Ovary (tissue), 9 donors: ENCODE data around the gene C20orf204. TPM values are rescaled to one million over a fixed set of nuclear protein-coding genes. Genes with fewer than 3 reads are reported as not detected.

Experiments
- DNase-seq, 5 donors: peaks; one replicate each; pipeline ENCODE4 v3.0.0-alpha.2; 2019 to 2020
- H3K27ac ChIP-seq, 2 donors: fragments of 200-600 bp; one replicate each; pipeline versions ENCODE4 v1.5.1 to v1.8.0; 2019 to 2022
- H3K27me3 ChIP-seq: fragments of 200-600 bp; one replicate; pipeline ENCODE4 v1.8.0; 2022
- H3K36me3 ChIP-seq: fragments of 200-600 bp; sonication (generic); one replicate; pipeline ENCODE4 v1.5.1; 2019
- H3K4me1 ChIP-seq: one replicate; pipeline ENCODE4 v1.8.1; 2013; ENCODE audit warnings: mild to moderate bottlenecking, moderate library complexity; ENCODE audit not compliant: insufficient read depth
- H3K4me3 ChIP-seq: fragments of 200-600 bp; sonication (generic); one replicate; pipeline ENCODE4 v1.5.1; 2017
- H3K9me3 ChIP-seq, 2 donors: fragments of 200-600 bp in 1 of 2; sonication (generic) in 1 of 2; one replicate each; pipeline versions ENCODE4 v1.5.1 to v1.8.1; 2013 to 2019; ENCODE audit warnings: mild to moderate bottlenecking in 1 of 2, moderate library complexity in 1 of 2
- EP300 ChIP-seq: sonication (generic); formaldehyde crosslinking; IDR thresholded peaks from one replicate; pipeline ENCODE4 v1.6.1; 2017; ENCODE audit warnings: antibody characterized with exemption
- POLR2A ChIP-seq: fragments of 450-650 bp; IDR thresholded peaks from one replicate; pipeline ENCODE4 v1.6.1; 2017; ENCODE audit warnings: antibody characterized with exemption, mild to moderate bottlenecking, moderate library complexity
- WGBS, 3 donors: extraction: QIAGEN DNeasy Blood & Tissue Kit in 1 of 3; methylation state at CpG; one replicate each; pipeline versions ENCODE4 v1.1.5 to v1.1.7; 2013 to 2017; 5-methylcytosine and 5-hydroxymethylcytosine counted together
- intact Hi-C, 4 donors: fragments of 100-400 bp; cut with DNase I; formaldehyde crosslinking; loops; one replicate each; pipeline versions ENCODE4 v1.11.0 to v1.15.1; 2022 to 2023
- polyA plus RNA-seq, 2 donors: library from polyadenylated mRNA; stranded (reverse); fragments of 200-250 nt in 1 of 2; fragments of 350-450 nt in 1 of 2; fragmentation: Illumina TruSeq in 1 of 2; extraction: RNeasy Lipid Tissue Mini Kit (QIAGEN cat#74804) in 1 of 2; gene quantifications; one replicate each; pipeline ENCODE4 v1.2.3, GENCODE V29; 2013 to 2014
- total RNA-seq, 7 donors: library from RNA; depleted of rRNA in 2 of 7; stranded (reverse); fragments of >200 nt in 2 of 7; fragmentation: NEBNext Ultra II Directional in 3 of 7; extraction: Animal tissue kit (Norgen Biotek cat#: 25700) in 3 of 7; gene quantifications; one replicate each; pipeline versions ENCODE4 v1.1.0 to v1.2.4, GENCODE V29; 2016 to 2023
- TF ChIP-seq, protein P1 (sequence below), 3 donors: fragments of 450-650 bp in 2 of 3; fragments of 200-600 bp in 1 of 3; IDR thresholded peaks; one replicate each; pipeline versions ENCODE4 v1.5.1 to v1.8.0; 2016 to 2022; ENCODE audit warnings: antibody characterized with exemption in 3 of 3, mild to moderate bottlenecking in 1 of 3
- donor health status: DM: no; HTN: no; CAD: no; lungs with moderate emphysema.
- donor health status: DM: no; HTN: no; CAD: no.
- donor health status: Bipolar disorder and iron deficiency.
- donor health status: DM: yes; HTN: yes; CAD: no.
- donor health status: DM: no; HTN: no; CAD: no.
- donor health status: DM: yes; HTN: yes; CAD: no.

C20orf204 gene
- total and polyA plus RNA-seq, 9 donors, result 0.20 to 2.8 (median 1.4) TPM

DNA sequence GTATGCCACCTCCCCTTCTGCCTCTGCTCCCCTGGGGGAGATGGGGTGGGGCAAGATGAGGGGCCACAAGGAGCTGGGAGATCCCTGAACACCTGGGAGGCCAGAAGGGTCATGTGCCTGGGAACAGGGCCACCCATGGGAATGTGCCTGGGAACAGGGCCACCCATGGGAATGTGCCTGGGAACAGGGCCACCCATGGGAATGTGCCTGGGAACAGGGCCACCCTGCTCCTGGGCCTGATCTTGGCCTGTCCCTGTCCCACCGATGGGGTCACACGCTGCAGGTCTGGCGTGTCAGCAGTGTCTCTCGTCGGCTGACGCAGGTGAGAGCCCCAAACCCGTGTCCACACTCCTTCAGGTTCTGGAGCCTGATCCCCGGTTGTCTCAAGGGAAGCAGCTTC is 39.0 kb downstream of the C20orf204 start:
- DNase-seq, result no peak
- Histone ChIP-seq H3K4me3 (no peak overlapping the region), H3K4me1 (no peaks in the 10 kb centered on the region), H3K27me3 (no peaks in the 10 kb centered on the region), H3K9me3 (no peaks in the 10 kb centered on the region), H3K36me3 (no peaks in the 10 kb centered on the region), H3K27ac (no peak overlapping the region)
- TF ChIP-seq, protein P1, sequence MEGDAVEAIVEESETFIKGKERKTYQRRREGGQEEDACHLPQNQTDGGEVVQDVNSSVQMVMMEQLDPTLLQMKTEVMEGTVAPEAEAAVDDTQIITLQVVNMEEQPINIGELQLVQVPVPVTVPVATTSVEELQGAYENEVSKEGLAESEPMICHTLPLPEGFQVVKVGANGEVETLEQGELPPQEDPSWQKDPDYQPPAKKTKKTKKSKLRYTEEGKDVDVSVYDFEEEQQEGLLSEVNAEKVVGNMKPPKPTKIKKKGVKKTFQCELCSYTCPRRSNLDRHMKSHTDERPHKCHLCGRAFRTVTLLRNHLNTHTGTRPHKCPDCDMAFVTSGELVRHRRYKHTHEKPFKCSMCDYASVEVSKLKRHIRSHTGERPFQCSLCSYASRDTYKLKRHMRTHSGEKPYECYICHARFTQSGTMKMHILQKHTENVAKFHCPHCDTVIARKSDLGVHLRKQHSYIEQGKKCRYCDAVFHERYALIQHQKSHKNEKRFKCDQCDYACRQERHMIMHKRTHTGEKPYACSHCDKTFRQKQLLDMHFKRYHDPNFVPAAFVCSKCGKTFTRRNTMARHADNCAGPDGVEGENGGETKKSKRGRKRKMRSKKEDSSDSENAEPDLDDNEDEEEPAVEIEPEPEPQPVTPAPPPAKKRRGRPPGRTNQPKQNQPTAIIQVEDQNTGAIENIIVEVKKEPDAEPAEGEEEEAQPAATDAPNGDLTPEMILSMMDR (IDR thresholded peaks at IDR 0.05), result no peak
- no peak for TF ChIP-seq EP300
- TF ChIP-seq POLR2A, result no peak
- intact Hi-C loops, result no loop called here
- 86 to 89% (median 87%) methylated on average over 8 of the region's 8 CpGs for WGBS, 3 donors

DNA sequence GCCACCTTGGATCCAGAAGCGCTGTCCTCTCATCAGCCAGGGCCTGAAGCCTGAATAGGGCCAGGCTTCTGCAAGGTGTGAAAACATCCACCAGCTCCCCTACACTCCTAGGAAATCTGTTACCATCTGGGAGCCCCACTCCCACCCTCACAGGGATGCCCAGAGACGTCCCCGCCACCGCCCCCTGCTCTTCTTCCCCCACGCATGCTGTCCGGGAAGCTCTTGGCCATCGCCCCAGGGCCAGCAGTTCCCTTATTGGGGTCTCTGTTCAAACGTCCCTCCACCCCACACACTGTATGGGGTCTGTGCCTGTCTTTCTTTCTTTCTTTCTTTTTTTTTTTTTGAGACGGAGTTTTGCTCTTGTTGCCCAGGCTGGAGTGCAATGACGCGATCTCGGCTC is 39.6 kb downstream of the C20orf204 start:
- no peak for DNase-seq
- H3K4me1 ChIP-seq, result no peaks in the 10 kb centered on the region
- intact Hi-C loops, result no loop called here
- H3K27me3 ChIP-seq, result no peaks in the 10 kb centered on the region
- no peaks in the 10 kb centered on the region for H3K36me3 ChIP-seq
- TF ChIP-seq, protein P1 (IDR thresholded peaks at IDR 0.05), result no peak
- no peak for TF ChIP-seq POLR2A
- TF ChIP-seq EP300, result no peak
- no peak overlapping the region for H3K27ac ChIP-seq
- 86 to 88% (median 87%) methylated on average over 12 of the region's 12 CpGs for WGBS, 3 donors
- no peak overlapping the region for H3K4me3 ChIP-seq
- H3K9me3 ChIP-seq, result no peaks in the 10 kb centered on the region

DNA sequence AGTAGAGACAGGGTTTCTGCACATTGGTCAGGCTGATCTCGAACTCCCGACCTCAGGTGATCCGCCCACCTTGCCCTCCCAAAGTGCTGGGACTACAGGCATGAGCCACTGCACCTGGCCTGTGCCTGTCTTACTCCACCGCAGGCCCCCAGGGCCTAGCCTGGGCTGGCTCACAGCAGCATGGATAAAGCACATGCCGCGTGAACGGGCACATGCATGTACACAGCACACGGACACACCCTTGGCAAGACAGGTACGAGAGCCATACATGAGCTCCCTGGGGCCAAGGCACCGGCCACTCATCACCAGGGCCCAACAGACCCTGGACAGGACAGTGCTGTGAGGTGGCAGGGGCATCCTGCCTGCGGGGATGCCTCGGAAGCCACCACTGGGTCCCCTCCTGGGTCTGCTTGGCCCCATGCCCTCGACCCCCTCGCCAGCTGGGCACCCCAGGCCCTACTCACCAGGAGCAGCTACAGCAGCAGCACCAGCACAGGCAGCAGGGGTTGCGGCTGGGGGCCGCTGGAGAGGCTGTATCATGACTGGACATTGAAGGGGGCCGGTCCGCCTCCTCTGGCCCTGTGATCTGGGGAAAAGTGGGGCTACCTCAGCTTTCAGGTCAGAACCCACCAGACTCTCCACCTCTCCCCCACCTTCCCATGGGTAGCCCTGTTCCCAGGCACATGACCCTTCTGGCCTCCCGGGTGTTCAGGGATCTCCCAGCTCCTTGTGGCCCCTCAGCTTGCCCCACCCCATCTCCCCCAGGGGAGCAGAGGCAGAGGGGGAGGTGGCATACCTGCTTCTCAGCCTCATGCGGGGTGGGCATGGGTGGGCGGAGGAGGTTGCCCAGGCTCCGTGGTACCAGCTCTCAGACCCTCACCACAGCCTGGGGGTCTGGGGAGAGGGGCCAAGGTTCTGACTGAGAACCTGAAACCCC is 40.3 kb downstream of the C20orf204 start:
- H3K36me3 ChIP-seq, result no peaks in the 10 kb centered on the region
- H3K4me1 ChIP-seq, result no peaks in the 10 kb centered on the region
- H3K27me3 ChIP-seq, result no peaks in the 10 kb centered on the region
- no peak for DNase-seq
- intact Hi-C loops, result no loop called here
- H3K9me3 ChIP-seq, result no peaks in the 10 kb centered on the region
- no peak overlapping the region for H3K4me3 ChIP-seq
- no peak overlapping the region for H3K27ac ChIP-seq
- WGBS, 3 donors, result 94 to 95% (median 94%) methylated on average over 19 to 22 of the region's 22 CpGs
- TF ChIP-seq, protein P1 (IDR thresholded peaks at IDR 0.05), result no peak
- TF ChIP-seq EP300 (no peak), POLR2A (no peak)

DNA sequence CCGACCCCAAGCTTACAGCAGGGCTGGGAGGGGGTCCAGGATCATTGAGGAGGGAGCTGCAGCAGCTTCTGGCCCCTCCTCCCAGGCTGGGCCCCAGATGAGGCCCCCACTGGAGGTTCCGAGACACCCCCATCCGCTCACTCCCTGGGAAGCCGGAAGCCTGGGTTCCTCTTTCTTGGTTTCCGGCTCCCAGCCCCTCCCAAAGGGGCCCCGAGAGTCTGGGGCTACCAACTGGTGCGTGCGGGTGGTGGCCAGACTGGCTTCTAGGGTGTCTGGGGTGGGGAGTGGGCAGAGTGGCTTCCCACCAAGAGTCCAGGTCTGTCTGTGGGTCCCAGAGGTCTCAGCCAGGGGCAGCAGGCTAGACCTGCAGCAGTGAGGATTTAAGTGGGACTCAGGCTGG is 41.1 kb downstream of the C20orf204 start:
- 75 to 94% (median 89%) methylated on average over 5 to 8 of the region's 8 CpGs for WGBS, 3 donors
- H3K27me3 ChIP-seq, result no peaks in the 10 kb centered on the region
- no peak overlapping the region for H3K27ac ChIP-seq
- no peaks in the 10 kb centered on the region for H3K4me1 ChIP-seq
- no peak for DNase-seq
- H3K4me3 ChIP-seq, result no peak overlapping the region
- no peaks in the 10 kb centered on the region for H3K9me3 ChIP-seq
- TF ChIP-seq POLR2A (no peak), EP300 (no peak)
- intact Hi-C loops, result no loop called here
- no peaks in the 10 kb centered on the region for H3K36me3 ChIP-seq

DNA sequence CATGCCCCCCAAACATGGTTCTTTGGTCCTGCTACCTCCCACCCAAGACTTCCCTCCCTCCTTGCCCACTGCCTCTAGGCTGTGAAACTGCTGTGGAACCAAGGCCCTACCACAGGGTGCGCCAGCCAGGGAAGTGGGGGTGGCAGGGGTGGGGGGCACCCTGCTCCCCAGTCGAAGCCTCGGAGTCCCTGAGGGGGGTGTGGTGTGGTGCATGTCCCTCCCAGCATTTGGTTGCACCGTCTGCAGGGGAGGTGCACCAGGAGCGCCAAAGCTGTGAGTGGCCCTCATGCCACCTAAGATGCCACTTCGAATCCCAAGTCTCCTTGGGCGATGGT is 41.5 kb downstream of the C20orf204 start:
- Histone ChIP-seq H3K4me3 (no peak overlapping the region), H3K36me3 (no peaks in the 10 kb centered on the region), H3K4me1 (no peaks in the 10 kb centered on the region), H3K27ac (no peak overlapping the region), H3K9me3 (no peaks in the 10 kb centered on the region), H3K27me3 (no peaks in the 10 kb centered on the region)
- no peak for DNase-seq
- TF ChIP-seq EP300 (no peak), POLR2A (no peak)
- TF ChIP-seq, protein P1 (IDR thresholded peaks at IDR 0.05), result no peak
- intact Hi-C loops, result no loop called here
- 71 to 88% (median 78%) methylated on average over 7 of the region's 7 CpGs for WGBS, 3 donors
